SKM-1 (cell line): ENCODE results near the gene UPK2.

Experiments used
- DNase-seq: peaks from one replicate; lab custom pipeline; 2025; ENCODE audit not compliant: unreplicated experiment; lab: John Stamatoyannopoulos, UW

Gene UPK2

GRCh38 chr11:118956094-118956846, at the start of gene UPK2:
Gene UPK2, plus strand, starts transcription at chr11:118956298. Its CDS starts 53 bp downstream, at chr11:118956351.
- DNase-seq, result peak; percentile 53

GRCh38 chr11:118907051-118908042, 48.8 kb upstream of the UPK2 start:
- no peak for DNase-seq

GRCh38 chr11:118908264-118908663, 47.8 kb upstream of the UPK2 start:
- DNase-seq, result no peak

- no peak for DNase-seq
These were observed 47.0 kb upstream of the UPK2 start for GRCh38 chr11:118908901-118909618.

GRCh38 chr11:118909619-118910308, 46.3 kb upstream of the UPK2 start:
- no peak for DNase-seq

GRCh38 chr11:118910309-118911112, 45.6 kb upstream of the UPK2 start:
- no peak for DNase-seq

- DNase-seq, result no peak
These were observed 44.8 kb upstream of the UPK2 start for GRCh38 chr11:118911113-118911879.

- no peak for DNase-seq
These were observed 44.0 kb upstream of the UPK2 start for GRCh38 chr11:118911880-118912741.

- no peak for DNase-seq
These were observed 43.2 kb upstream of the UPK2 start for GRCh38 chr11:118912742-118913410.

GRCh38 chr11:118913411-118914125, 42.5 kb upstream of the UPK2 start:
- DNase-seq, result no peak

GRCh38 chr11:118914178-118914918, 41.8 kb upstream of the UPK2 start:
- no peak for DNase-seq

- DNase-seq, result peak; percentile 16
These were observed 41.1 kb upstream of the UPK2 start for GRCh38 chr11:118914987-118915386.

- DNase-seq, result no peak
These were observed 40.7 kb upstream of the UPK2 start for GRCh38 chr11:118915396-118915795.

GRCh38 chr11:118915941-118916841, 39.9 kb upstream of the UPK2 start:
- no peak for DNase-seq

- no peak for DNase-seq
These were observed 39.2 kb upstream of the UPK2 start for GRCh38 chr11:118916842-118917388.
